ENCODE data around the gene LPAR3.
A peak's percentile ranks its signal among the peaks of the same experiment; 100 is the strongest.
"Not testable (repeated sequence)": the region's sequence is repeated elsewhere in the genome, so short reads cannot be mapped to it uniquely, and the experiment has no call there.

LPAR3 gene

GRCh38 chr1:84892705-84893618, at the start of gene LPAR3:
Gene LPAR3 (minus strand): TSS chr1:84893206. CDS start chr1:84866120, 27,086 bp downstream.
- peak; percentile 2 for DNase-seq

GRCh38 chr1:84941843-84942242, 48.8 kb upstream of the LPAR3 start:
- no peak for DNase-seq

GRCh38 chr1:84940481-84940880, 47.5 kb upstream of the LPAR3 start:
- DNase-seq: no peak

GRCh38 chr1:84939761-84940160, 46.8 kb upstream of the LPAR3 start:
- no peak for DNase-seq

- DNase-seq: no peak
These were observed 46.1 kb upstream of the LPAR3 start for GRCh38 chr1:84939151-84939550.

GRCh38 chr1:84936116-84936810, 43.3 kb upstream of the LPAR3 start:
- no peak for DNase-seq

- no peak for DNase-seq
These were observed 40.1 kb upstream of the LPAR3 start for GRCh38 chr1:84933011-84933611.

GRCh38 chr1:84930831-84931230, 37.8 kb upstream of the LPAR3 start:
- no peak for DNase-seq

- DNase-seq: no peak
These were observed 37.3 kb upstream of the LPAR3 start for GRCh38 chr1:84930329-84930728.

GRCh38 chr1:84929581-84929980, 36.6 kb upstream of the LPAR3 start:
- no peak for DNase-seq

GRCh38 chr1:84928979-84929378, 36.0 kb upstream of the LPAR3 start:
- DNase-seq: no peak

- no peak for DNase-seq
These were observed 30.3 kb upstream of the LPAR3 start for GRCh38 chr1:84923317-84923716.

- no peak for DNase-seq
These were observed 27.2 kb upstream of the LPAR3 start for GRCh38 chr1:84920159-84920558.

- no peak for DNase-seq
These were observed 26.5 kb upstream of the LPAR3 start for GRCh38 chr1:84919461-84919970.

GRCh38 chr1:84918726-84919336, 25.8 kb upstream of the LPAR3 start:
- no peak for DNase-seq

GRCh38 chr1:84916897-84917296, 23.9 kb upstream of the LPAR3 start:
- no peak for DNase-seq

GRCh38 chr1:84913555-84913892, 20.5 kb upstream of the LPAR3 start:
- no peak for DNase-seq

- no peak for DNase-seq
These were observed 19.9 kb upstream of the LPAR3 start for GRCh38 chr1:84912726-84913554.

- not testable (repeated sequence) for DNase-seq
These were observed 15.9 kb upstream of the LPAR3 start for GRCh38 chr1:84908746-84909464.

- DNase-seq: no peak
These were observed 14.3 kb upstream of the LPAR3 start for GRCh38 chr1:84907095-84907827.

- DNase-seq: not testable (repeated sequence)
These were observed 9.7 kb upstream of the LPAR3 start for GRCh38 chr1:84902727-84903126.
